ENCODE data around the gene MLF1.
"Not testable (repeated sequence)": the region's sequence is repeated elsewhere in the genome, so short reads cannot be mapped to it uniquely, and the experiment has no call there.

The MLF1 gene

DNA sequence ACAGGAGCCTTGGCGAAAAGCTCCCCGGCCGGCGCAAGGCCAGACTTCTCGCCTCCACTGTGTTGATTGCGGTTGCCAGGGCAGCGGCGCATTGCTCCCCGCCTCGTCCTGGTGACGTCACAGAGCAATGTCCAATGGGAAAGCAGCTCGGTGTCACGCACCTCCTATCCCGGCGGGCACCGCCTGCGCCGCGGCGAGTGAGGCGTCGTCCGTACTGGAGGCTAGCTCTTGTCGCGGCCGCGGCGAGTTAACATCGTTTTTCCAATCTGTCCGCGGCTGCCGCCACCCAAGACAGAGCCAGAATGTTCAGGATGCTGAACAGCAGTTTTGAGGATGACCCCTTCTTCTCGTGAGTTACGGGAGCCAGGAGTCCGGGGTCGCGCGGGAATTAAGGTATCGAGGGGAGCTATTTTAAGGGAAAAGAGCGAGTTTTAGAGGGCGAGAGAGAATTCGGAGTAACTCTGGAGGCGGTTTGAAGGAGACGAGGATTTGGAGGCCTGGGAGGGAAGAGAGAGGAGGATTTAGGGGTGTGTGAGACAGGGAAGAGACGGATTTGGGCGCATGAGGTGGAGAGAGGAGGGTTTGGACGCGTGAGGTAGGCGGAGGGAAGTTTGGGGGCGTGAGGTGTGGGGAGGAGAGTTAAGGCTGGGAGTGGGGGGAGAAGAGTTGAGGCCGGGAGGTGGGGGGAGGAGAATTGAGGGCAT is at the start of gene MLF1:
Gene MLF1, plus strand, starts transcription at position 196 of the 704 bp plus-strand sequence. Its CDS starts 107 bp downstream, at position 303.
- peak within 1 kb of the TSS; percentile 94 for H3K4me3 ChIP-seq (ENCODE audit: low read length)
- H3K9me3 ChIP-seq (ENCODE audit: insufficient read depth, low read depth, low read length) = no peaks in the 10 kb centered on the region
- H3K36me3 ChIP-seq (ENCODE audit: insufficient read depth, low read depth, low read length) = no peaks in the 10 kb centered on the region
- peak within 1 kb of the TSS; percentile 90 for H3K9ac ChIP-seq (ENCODE audit: low read depth, low read length)
- no peak within 1 kb of the TSS for H3K27ac ChIP-seq (ENCODE audit: low read length)
- peaks cover 38% of the 10 kb centered on the region for H3K27me3 ChIP-seq (ENCODE audit: insufficient read depth, low read length)
- peaks cover 6% of the 10 kb centered on the region for H3K4me1 ChIP-seq (ENCODE audit: insufficient read depth, low read length)

DNA sequence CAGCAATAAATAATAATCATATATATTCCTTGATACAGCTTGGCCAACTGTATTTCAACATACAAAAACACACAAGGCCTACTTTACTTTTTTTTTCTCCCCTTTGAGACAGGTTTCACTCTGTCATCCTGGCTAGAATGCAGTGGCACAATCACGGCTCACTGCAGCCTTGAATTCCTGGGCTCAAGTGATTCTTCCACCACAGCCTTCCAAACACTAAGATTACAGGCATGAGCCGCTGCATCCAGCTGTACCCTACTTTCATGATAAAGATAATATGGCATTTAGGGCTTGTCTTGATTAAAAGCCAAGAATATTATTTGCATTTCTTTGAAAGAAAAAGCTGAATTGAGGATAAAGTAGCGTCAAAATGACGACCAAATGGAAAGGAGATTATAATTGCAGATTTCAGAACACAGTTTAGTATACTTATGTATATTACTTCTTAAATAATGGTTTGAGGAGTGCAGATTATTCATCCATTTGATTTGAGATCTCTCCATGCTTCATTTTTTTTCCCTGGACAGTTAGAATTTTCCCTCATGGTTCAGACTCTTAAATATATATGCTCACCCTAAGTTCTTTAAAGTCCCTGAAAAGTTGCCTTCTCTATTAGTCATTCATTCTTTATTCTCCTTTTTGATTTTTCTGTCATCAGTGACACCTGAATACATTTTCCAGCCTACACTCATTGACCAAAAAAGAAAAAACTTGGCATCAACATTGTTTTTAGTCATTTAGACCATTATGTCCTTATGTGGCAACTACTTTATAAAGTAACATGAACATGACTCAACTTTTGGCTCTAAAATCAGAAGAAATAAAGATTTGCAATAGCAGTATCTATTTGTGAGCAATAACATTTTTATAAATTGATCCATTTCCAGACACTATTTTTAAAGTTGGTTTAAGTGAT is 48.5 kb upstream of the MLF1 start:
- Histone ChIP-seq H3K36me3 (ENCODE audit: insufficient read depth, low read depth, low read length) (no peaks in the 10 kb centered on the region), H3K27me3 (ENCODE audit: insufficient read depth, low read length) (no peaks in the 10 kb centered on the region), H3K27ac (ENCODE audit: low read length) (no peak overlapping the region), H3K9me3 (ENCODE audit: insufficient read depth, low read depth, low read length) (peaks cover 2% of the 10 kb centered on the region; the same call in 1 of the 2 replicates), H3K9ac (ENCODE audit: low read depth, low read length) (no peak overlapping the region), H3K4me3 (ENCODE audit: low read length) (no peak overlapping the region), H3K4me1 (ENCODE audit: insufficient read depth, low read length) (no peaks in the 10 kb centered on the region)

DNA sequence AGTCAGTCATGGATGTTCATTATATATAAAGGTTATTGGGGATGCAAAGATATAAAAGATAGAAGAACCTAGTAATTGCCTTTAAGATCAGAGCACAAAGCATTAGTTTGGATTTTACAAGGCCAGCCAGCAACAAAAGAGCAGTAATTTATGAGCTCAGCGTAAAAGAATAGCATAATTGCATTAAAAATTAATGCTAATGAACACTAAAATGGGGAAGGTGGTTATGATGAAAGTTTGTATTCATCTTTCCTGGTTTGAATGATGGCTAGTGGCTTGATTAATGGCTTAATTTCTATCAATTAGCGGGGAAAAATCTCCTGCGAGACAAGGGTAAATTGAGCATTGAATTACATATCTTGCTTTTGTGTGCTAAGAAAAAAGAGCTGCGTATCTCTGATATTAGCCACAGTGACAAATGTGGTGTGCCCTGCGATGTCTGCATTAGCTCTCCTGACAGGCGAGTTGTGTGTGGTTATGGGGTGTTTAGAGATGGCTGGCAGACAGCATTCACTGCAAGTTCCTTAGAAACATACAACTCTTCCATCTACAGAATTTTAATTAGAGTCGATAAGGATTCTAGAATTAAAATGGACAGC is 42.8 kb upstream of the MLF1 start:
- H3K9me3 ChIP-seq (ENCODE audit: insufficient read depth, low read depth, low read length) = no peaks in the 10 kb centered on the region

GRCh38 chr3:158531334-158531733 is 39.7 kb upstream of the MLF1 start:
- H3K27ac ChIP-seq (ENCODE audit: low read length) = no peak overlapping the region
- no peaks in the 10 kb centered on the region for H3K27me3 ChIP-seq (ENCODE audit: insufficient read depth, low read length)
- H3K4me1 ChIP-seq (ENCODE audit: insufficient read depth, low read length) = no peaks in the 10 kb centered on the region
- no peak overlapping the region for H3K9ac ChIP-seq (ENCODE audit: low read depth, low read length)
- H3K9me3 ChIP-seq (ENCODE audit: insufficient read depth, low read depth, low read length) = no peaks in the 10 kb centered on the region
- H3K36me3 ChIP-seq (ENCODE audit: insufficient read depth, low read depth, low read length) = no peaks in the 10 kb centered on the region
- H3K4me3 ChIP-seq (ENCODE audit: low read length) = no peak overlapping the region

More for the DNA sequence above, 42.8 kb upstream of the MLF1 start:
- H3K9ac ChIP-seq (ENCODE audit: low read depth, low read length) = no peak overlapping the region
- no peaks in the 10 kb centered on the region for H3K36me3 ChIP-seq (ENCODE audit: insufficient read depth, low read depth, low read length)
- H3K4me3 ChIP-seq (ENCODE audit: low read length) = no peak overlapping the region
- H3K27ac ChIP-seq (ENCODE audit: low read length) = no peak overlapping the region
- no peaks in the 10 kb centered on the region for H3K27me3 ChIP-seq (ENCODE audit: insufficient read depth, low read length)
- no peaks in the 10 kb centered on the region for H3K4me1 ChIP-seq (ENCODE audit: insufficient read depth, low read length)

GRCh38 chr3:158532099-158532734 is 38.8 kb upstream of the MLF1 start:
- H3K4me3 ChIP-seq (ENCODE audit: low read length) = no peak overlapping the region
- H3K27ac ChIP-seq (ENCODE audit: low read length) = no peak overlapping the region
- H3K27me3 ChIP-seq (ENCODE audit: insufficient read depth, low read length) = no peaks in the 10 kb centered on the region
- H3K9ac ChIP-seq (ENCODE audit: low read depth, low read length) = no peak overlapping the region
- no peaks in the 10 kb centered on the region for H3K36me3 ChIP-seq (ENCODE audit: insufficient read depth, low read depth, low read length)
- no peaks in the 10 kb centered on the region for H3K4me1 ChIP-seq (ENCODE audit: insufficient read depth, low read length)
- H3K9me3 ChIP-seq (ENCODE audit: insufficient read depth, low read depth, low read length) = no peaks in the 10 kb centered on the region

DNA sequence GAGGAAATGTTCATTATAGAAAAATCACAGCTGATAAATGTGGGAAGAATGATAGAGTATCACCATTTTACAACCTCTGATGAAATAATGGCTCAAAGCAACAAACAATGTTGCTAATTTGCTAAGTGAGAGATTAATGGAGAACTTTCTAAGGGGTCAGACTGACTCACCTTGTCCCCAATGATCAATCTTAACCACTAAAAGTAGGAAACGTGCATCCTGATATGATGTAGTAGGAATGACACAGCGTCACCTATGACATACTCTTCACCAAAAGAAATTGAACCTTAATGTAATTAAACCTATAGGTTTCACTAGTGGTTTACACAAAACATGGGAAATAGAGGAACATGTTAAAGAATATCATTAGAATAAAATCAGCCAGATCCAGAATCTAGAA is 35.1 kb upstream of the MLF1 start:
- H3K9ac ChIP-seq (ENCODE audit: low read depth, low read length) = no peak overlapping the region
- H3K36me3 ChIP-seq (ENCODE audit: insufficient read depth, low read depth, low read length) = no peaks in the 10 kb centered on the region
- no peak overlapping the region for H3K27ac ChIP-seq (ENCODE audit: low read length)
- no peak overlapping the region for H3K4me3 ChIP-seq (ENCODE audit: low read length)
- no peaks in the 10 kb centered on the region for H3K9me3 ChIP-seq (ENCODE audit: insufficient read depth, low read depth, low read length)
- H3K27me3 ChIP-seq (ENCODE audit: insufficient read depth, low read length) = no peaks in the 10 kb centered on the region
- H3K4me1 ChIP-seq (ENCODE audit: insufficient read depth, low read length) = no peaks in the 10 kb centered on the region

GRCh38 chr3:158539414-158540014 is 31.5 kb upstream of the MLF1 start:
- H3K9ac ChIP-seq (ENCODE audit: low read depth, low read length) = no peak overlapping the region

DNA sequence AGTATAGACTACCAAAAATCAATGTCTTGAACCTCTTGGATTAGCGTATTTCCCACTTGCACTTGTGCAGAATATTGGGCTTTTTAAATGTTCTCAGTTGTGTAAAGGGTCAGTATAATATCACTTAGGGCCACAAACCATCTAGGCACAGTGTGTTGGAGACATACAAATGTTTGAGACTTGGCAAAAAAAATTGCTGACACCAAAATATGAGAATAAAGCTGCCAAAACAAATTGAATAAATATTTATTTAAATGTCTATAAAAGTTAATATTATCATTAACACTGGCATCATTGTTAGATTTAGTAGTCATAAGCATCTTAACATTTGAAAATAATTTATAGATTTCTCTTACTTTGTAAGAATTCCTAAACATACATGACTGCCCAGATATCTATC is 30.9 kb upstream of the MLF1 start:
- no peaks in the 10 kb centered on the region for H3K9me3 ChIP-seq (ENCODE audit: insufficient read depth, low read depth, low read length)
- H3K4me1 ChIP-seq (ENCODE audit: insufficient read depth, low read length) = no peaks in the 10 kb centered on the region
- H3K4me3 ChIP-seq (ENCODE audit: low read length) = no peak overlapping the region
- H3K27me3 ChIP-seq (ENCODE audit: insufficient read depth, low read length) = no peaks in the 10 kb centered on the region
- H3K36me3 ChIP-seq (ENCODE audit: insufficient read depth, low read depth, low read length) = no peaks in the 10 kb centered on the region
- no peak overlapping the region for H3K9ac ChIP-seq (ENCODE audit: low read depth, low read length)
- H3K27ac ChIP-seq (ENCODE audit: low read length) = no peak overlapping the region

More at GRCh38 chr3:158539414-158540014, 31.5 kb upstream of the MLF1 start:
- H3K27ac ChIP-seq (ENCODE audit: low read length) = no peak overlapping the region
- no peaks in the 10 kb centered on the region for H3K9me3 ChIP-seq (ENCODE audit: insufficient read depth, low read depth, low read length)
- H3K36me3 ChIP-seq (ENCODE audit: insufficient read depth, low read depth, low read length) = no peaks in the 10 kb centered on the region
- H3K4me3 ChIP-seq (ENCODE audit: low read length) = no peak overlapping the region
- no peaks in the 10 kb centered on the region for H3K4me1 ChIP-seq (ENCODE audit: insufficient read depth, low read length)
- H3K27me3 ChIP-seq (ENCODE audit: insufficient read depth, low read length) = no peaks in the 10 kb centered on the region

DNA sequence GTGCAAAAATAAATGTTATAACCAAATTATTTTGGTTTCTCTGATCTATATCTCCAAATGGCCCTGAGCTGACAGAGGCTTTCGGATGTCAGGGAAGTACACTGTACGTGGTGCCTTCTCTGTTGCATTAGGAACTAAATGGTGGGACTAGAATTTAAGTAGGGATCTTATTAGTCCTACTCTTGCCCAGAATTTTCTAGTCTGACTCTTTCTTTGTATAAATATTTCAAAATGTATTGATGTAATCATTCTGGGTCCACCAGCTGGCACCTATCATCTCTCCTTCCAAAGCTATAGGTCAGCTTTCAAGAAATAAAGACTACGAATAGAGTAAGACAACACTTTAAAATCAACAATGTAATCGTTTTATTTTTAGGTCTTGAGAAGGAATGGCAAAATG is 22.3 kb upstream of the MLF1 start:
- H3K9me3 ChIP-seq (ENCODE audit: insufficient read depth, low read depth, low read length) = no peaks in the 10 kb centered on the region
- no peak overlapping the region for H3K27ac ChIP-seq (ENCODE audit: low read length)
- H3K36me3 ChIP-seq (ENCODE audit: insufficient read depth, low read depth, low read length) = no peaks in the 10 kb centered on the region

GRCh38 chr3:158549938-158550337 is 21.1 kb upstream of the MLF1 start:
- not testable (repeated sequence) for H3K4me1 ChIP-seq (ENCODE audit: insufficient read depth, low read length); H3K27ac ChIP-seq (ENCODE audit: low read length); H3K9me3 ChIP-seq (ENCODE audit: insufficient read depth, low read depth, low read length); H3K27me3 ChIP-seq (ENCODE audit: insufficient read depth, low read length); H3K36me3 ChIP-seq (ENCODE audit: insufficient read depth, low read depth, low read length); H3K9ac ChIP-seq (ENCODE audit: low read depth, low read length); H3K4me3 ChIP-seq (ENCODE audit: low read length)

More for the DNA sequence above, 22.3 kb upstream of the MLF1 start:
- Histone ChIP-seq H3K27me3 (ENCODE audit: insufficient read depth, low read length) (no peaks in the 10 kb centered on the region), H3K4me1 (ENCODE audit: insufficient read depth, low read length) (no peaks in the 10 kb centered on the region), H3K4me3 (ENCODE audit: low read length) (no peak overlapping the region), H3K9ac (ENCODE audit: low read depth, low read length) (no peak overlapping the region)

- Histone ChIP-seq H3K9ac (ENCODE audit: low read depth, low read length) (no peak overlapping the region), H3K9me3 (ENCODE audit: insufficient read depth, low read depth, low read length) (no peaks in the 10 kb centered on the region), H3K4me3 (ENCODE audit: low read length) (no peak overlapping the region), H3K4me1 (ENCODE audit: insufficient read depth, low read length) (no peaks in the 10 kb centered on the region), H3K27me3 (ENCODE audit: insufficient read depth, low read length) (no peaks in the 10 kb centered on the region), H3K27ac (ENCODE audit: low read length) (no peak overlapping the region), H3K36me3 (ENCODE audit: insufficient read depth, low read depth, low read length) (no peaks in the 10 kb centered on the region)
Observed at GRCh38 chr3:158552124-158552523, 18.9 kb upstream of the MLF1 start.

Data from iPS-20b (cell line).